GM18858 (cell line): ENCODE data around the gene HINT3.
A peak's percentile ranks its signal among the peaks of the same experiment; 100 is the strongest.
"Not testable (repeated sequence)": the region's sequence is repeated elsewhere in the genome, so short reads cannot be mapped to it uniquely, and the experiment has no call there.

Source experiments
- ATAC-seq: cut with Tn5 transposase; IDR thresholded peaks from one replicate; pipeline ENCODE4 v1.9.1; 2021; ENCODE audit not compliant: unreplicated experiment

The HINT3 gene

DNA sequence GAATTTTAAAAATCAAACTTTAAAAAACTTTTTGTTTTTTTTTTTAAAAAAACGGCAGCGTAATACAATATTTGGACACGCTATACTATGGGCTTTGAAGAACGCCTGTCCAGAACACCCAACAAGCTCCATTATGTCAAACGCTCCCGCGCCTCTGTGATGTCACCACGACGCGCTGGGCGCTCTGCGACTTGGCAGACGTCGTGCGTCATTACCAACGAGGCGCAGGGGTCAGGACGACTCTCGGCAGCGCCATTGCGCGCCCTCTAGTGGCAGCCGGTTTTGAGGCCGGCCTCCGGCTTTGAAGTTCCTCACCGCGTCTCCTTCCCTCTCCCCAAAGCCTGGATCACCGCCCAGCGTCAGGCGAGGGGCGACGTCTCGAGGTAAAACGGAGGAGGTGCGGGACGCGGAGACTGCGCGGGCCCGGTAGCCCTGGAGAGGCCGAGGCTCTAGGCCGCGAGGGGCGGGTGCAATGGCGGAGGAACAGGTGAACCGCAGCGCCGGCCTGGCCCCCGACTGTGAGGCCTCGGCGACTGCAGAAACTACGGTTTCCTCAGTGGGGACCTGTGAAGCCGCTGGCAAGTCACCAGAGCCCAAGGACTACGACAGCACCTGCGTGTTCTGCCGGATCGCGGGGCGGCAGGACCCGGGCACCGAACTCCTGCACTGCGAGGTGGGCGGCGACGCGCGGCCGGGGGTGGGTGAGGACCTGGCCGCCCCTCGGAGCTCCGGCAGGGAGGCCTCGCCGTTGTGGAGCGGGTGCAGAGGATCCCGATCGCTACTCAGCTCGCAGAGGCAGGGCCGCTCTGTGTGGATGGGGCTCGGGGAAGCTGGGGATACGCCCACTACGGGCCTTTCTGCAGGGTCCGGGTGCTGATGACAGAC is at the start of gene HINT3:
HINT3 (plus strand) TSS at position 265 of the 885 bp plus-strand sequence; CDS start at position 473, 208 bp downstream.
- ATAC-seq, result peak; percentile 94

- ATAC-seq, result peak; percentile 100
Measured at GRCh38 chr6:125910527-125910926, 46.0 kb upstream of the HINT3 start.

- ATAC-seq, result not testable (repeated sequence)
Measured at GRCh38 chr6:125911051-125911451, 45.5 kb upstream of the HINT3 start.

DNA sequence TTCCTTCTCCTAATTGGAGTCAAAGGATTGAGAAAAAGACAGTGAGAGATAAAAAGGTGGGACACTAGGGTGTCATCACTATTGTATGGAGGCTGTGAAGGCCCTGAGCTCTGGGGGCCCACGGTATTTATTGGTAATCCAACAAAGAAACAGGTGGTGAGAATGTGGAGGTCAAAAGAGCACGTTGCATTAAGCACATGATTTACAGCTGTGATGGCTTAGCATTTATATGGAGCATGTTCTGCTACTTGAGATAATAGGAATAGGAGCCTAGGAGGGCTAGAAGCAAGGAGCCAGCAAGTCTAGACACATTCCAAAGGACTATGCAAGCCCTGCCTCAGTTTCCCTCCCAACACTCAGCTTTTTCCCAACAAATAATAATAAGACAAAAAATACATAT is 44.1 kb upstream of the HINT3 start:
- ATAC-seq, result not testable (repeated sequence)

DNA sequence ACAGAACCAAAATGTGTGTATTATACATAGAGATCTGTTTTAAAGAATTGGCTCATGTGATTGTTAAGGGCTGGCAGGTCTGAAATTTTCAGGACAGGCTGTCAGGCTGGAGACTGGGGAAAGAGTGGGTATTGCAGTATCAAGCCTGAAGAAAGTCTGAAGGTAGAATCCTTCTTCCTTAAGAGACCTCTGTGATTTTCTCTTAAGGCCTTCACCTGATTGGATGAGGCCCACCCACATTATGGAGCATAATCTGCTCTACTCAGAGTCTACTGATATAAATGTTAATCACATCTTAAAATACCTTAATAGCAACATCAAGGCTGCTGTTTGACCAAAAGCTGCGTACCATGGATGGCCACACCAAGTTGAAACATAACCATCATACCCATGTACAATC is 43.4 kb upstream of the HINT3 start:
- ATAC-seq, result no peak

- no peak for ATAC-seq
Measured at GRCh38 chr6:125913864-125914351, 42.7 kb upstream of the HINT3 start.

GRCh38 chr6:125918230-125918629 is 38.3 kb upstream of the HINT3 start:
- ATAC-seq, result no peak

GRCh38 chr6:125918681-125919566 is 37.6 kb upstream of the HINT3 start:
- ATAC-seq, result peak; percentile 99

GRCh38 chr6:125919618-125920017 is 37.0 kb upstream of the HINT3 start:
- no peak for ATAC-seq

- no peak for ATAC-seq
Measured at GRCh38 chr6:125922322-125922860, 34.2 kb upstream of the HINT3 start.

GRCh38 chr6:125923366-125923877 is 33.1 kb upstream of the HINT3 start:
- no peak for ATAC-seq

DNA sequence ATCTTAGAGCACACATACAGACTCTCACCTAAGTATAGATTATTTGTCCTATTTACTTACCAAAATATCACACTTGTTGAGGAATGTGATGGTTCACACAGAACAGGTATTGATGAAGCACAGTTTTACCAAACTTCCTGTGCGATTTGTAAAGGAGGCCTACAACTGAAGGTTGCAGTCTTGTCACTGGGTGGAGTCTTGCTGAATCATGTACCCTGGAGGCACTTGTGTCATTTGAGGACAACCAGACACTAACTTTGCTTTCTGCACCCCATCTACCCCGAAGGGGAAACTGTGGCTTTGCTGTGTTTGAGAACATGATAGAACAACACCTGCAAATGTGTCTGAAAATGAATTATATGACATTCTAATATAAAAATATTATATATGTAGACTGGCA is 32.4 kb upstream of the HINT3 start:
- ATAC-seq, result no peak

GRCh38 chr6:125924697-125925358 is 31.7 kb upstream of the HINT3 start:
- ATAC-seq, result no peak

DNA sequence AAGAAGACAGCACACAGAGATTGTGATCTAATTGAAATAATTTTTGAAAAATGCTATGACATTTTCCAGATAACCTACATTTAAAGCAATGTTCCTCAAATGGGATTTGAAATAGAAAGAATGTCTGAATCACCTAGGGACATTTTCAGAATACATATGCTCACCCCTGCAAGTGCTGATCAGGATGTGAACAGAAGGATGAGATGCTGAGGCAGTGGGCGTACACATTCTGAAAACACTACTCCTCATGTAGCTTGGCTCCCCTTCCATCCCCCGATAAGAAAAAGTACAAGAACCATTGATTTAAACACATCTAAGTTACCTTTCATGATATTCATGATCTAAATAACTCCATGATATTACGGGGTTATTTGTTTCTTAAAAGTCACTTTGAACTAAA is 29.9 kb upstream of the HINT3 start:
- ATAC-seq, result no peak

- no peak for ATAC-seq
Measured at GRCh38 chr6:125927761-125928160, 28.8 kb upstream of the HINT3 start.

DNA sequence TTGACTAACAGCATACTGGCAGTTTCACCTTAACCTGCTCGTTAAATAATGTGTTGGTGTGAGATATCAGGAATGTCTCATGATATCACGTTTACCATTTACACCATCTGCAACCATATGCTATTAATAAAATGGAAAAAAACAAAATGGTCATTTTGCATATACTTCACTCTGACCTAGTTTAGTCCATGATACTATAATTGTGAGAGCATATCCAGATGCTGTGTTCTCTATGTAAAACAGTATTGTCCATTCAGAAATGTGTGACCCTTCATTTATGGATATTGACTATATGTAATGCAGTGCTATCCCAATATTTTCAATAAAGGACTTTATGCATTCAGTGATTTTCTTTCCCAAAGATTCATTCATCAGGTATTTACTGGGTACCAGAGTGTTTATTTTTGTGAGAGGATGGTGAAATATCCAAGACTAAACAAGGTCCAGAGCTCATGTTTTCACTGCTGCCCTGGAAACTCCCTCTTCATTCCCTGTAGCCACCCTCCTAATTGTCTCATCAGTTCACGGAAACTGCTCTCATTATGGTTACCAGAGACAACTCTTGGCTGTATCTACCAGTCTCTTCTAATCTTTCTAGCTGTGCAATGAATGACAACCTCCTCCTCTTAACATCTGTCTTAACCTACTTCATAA is 25.7 kb upstream of the HINT3 start:
- ATAC-seq, result no peak

GRCh38 chr6:125931733-125932450 is 24.7 kb upstream of the HINT3 start:
- peak; percentile 71 for ATAC-seq

DNA sequence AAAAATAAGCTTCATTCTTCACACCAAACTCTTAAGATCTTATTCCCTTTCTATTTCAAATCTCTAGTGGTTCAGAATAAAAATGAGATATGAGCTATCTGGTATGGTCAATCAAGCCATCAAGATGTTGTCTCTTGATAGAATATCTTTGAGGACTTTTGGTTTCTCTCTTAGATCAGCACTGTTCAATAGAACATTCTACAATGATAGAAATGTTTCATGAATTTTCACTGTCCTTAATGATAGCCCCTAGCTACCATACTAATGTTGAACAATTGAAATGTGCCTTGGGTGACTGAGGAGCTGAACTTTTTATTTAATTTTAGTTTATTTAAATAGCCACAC is 24.1 kb upstream of the HINT3 start:
- ATAC-seq, result peak; percentile 22

DNA sequence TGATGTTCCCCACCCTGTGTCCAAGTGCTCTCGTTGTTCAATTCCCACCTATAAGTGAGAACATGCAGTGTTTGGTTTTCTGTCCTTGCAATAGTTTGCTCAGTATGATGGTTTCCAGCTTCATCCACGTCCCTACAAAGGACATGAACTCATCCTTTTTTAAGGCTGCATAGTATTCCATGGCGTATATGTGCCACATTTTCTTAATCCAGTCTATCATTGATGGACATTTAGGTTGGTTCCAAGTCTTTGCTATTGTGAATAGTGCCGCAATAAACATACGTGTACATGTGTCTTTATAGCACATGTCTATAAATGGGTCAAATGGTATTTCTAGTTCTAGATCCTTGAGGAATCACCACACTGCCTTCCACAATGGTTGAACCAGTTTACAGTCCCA is 21.1 kb upstream of the HINT3 start:
- ATAC-seq, result not testable (repeated sequence)

DNA sequence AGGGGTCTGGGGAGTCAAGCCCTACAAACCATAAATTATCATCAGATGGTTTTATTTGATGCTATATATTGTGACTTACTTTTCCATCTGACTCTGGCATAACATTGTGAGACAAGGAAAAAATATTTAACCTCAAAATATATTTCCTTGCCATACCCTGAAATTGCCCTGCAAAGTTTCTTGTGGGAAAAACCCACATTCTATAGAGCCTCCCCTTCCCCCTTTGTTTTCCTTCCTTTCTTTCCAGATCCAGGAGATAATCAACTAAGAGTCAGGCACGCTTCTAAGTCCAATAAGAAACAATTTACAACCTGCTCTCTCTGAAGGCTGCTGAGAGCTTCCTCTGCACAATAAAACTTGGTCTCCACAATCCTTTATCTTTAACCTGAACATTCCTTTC is 17.5 kb upstream of the HINT3 start:
- no peak for ATAC-seq
